ENCODE results near the gene FGF8. TPM values are rescaled to one million over a fixed set of nuclear protein-coding genes. Genes with fewer than 3 reads are reported as not detected.

The FGF8 gene
- total and polyA plus RNA-seq, 4 donors = 0.42 TPM; not detected in 3

DNA sequence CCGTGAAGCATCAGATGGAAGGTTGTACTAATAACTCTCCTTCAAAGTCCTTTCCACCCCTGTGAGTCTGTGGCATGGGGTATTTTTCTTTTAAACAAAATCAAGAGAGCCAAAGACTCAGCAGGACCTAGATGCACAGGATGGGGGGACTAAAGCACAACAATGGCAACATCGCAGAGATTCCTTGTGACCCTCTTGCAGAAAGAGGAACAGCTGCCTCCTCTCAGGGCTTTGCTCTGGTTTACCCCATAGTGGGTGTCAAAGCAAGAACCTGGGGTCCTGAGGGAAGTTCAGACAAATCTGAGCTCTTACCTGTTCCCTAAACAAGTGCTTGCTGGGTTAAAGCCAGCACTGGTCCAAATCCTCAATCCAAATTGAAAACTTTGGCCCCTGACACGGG is 39.2 kb downstream of the FGF8 start:
- H3K4me1 ChIP-seq (ENCODE audit: control insufficient read depth in 4 of 4, insufficient read depth in 4 of 4, low read length in 3 of 4) = no peaks in the 10 kb centered on the region
- H3K27me3 ChIP-seq (ENCODE audit: control insufficient read depth in 4 of 4, insufficient read depth in 4 of 4, low read length in 3 of 4) = no peaks in the 10 kb centered on the region
- no peaks in the 10 kb centered on the region for H3K36me3 ChIP-seq (ENCODE audit: control insufficient read depth in 4 of 4, insufficient read depth in 3 of 4, low read depth in 1 of 4, low read length in 3 of 4)
- H3K9me3 ChIP-seq (ENCODE audit: control insufficient read depth in 4 of 4, low read length in 3 of 4) = no peaks in the 10 kb centered on the region
- WGBS = 74% methylated on average over 3 of the region's 3 CpGs
- no peak for DNase-seq (ENCODE audit: low spot score)
- TF ChIP-seq GABPA (IDR thresholded peaks at IDR 0.05 in 1 of 2, conservative IDR thresholded peaks at IDR 0.05 in 1 of 2) (no peak), RAD21 (IDR thresholded peaks at IDR 0.05) (no peak), NR2F2 (IDR thresholded peaks at IDR 0.05) (no peak), RXRA (IDR thresholded peaks at IDR 0.05) (no peak), EGR1 (IDR thresholded peaks at IDR 0.05; ENCODE audit: low read depth in 2 of 2) (no peak), HNF4A (conservative IDR thresholded peaks at IDR 0.05) (no peak)
- TF ChIP-seq, protein P1, sequence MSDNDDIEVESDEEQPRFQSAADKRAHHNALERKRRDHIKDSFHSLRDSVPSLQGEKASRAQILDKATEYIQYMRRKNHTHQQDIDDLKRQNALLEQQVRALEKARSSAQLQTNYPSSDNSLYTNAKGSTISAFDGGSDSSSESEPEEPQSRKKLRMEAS (IDR thresholded peaks at IDR 0.05) = no peak
- TF ChIP-seq, protein P2, sequence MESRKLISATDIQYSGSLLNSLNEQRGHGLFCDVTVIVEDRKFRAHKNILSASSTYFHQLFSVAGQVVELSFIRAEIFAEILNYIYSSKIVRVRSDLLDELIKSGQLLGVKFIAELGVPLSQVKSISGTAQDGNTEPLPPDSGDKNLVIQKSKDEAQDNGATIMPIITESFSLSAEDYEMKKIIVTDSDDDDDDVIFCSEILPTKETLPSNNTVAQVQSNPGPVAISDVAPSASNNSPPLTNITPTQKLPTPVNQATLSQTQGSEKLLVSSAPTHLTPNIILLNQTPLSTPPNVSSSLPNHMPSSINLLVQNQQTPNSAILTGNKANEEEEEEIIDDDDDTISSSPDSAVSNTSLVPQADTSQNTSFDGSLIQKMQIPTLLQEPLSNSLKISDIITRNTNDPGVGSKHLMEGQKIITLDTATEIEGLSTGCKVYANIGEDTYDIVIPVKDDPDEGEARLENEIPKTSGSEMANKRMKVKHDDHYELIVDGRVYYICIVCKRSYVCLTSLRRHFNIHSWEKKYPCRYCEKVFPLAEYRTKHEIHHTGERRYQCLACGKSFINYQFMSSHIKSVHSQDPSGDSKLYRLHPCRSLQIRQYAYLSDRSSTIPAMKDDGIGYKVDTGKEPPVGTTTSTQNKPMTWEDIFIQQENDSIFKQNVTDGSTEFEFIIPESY (IDR thresholded peaks at IDR 0.05) = no peak
- no peak overlapping the region for H3K9ac ChIP-seq (ENCODE audit: low read depth in 1 of 2, low read length in 2 of 2)
- no peak overlapping the region for H3K27ac ChIP-seq (ENCODE audit: low read depth in 1 of 2, low read length in 2 of 2)
- H3K4me3 ChIP-seq (ENCODE audit: low read depth in 1 of 3, low read length in 3 of 3) = no peak overlapping the region

GRCh38 chr10:101732096-101732495 is 43.8 kb downstream of the FGF8 start:
- H3K4me3 ChIP-seq (ENCODE audit: low read depth in 1 of 3, low read length in 3 of 3) = no peak overlapping the region
- no peak overlapping the region for H3K27ac ChIP-seq (ENCODE audit: low read depth in 1 of 2, low read length in 2 of 2)
- no peaks in the 10 kb centered on the region for H3K4me1 ChIP-seq (ENCODE audit: control insufficient read depth in 4 of 4, insufficient read depth in 4 of 4, low read length in 3 of 4)
- WGBS = 84% methylated on average over 1 of the region's 1 CpG
- no peaks in the 10 kb centered on the region for H3K36me3 ChIP-seq (ENCODE audit: control insufficient read depth in 4 of 4, insufficient read depth in 3 of 4, low read depth in 1 of 4, low read length in 3 of 4)
- no peak for DNase-seq (ENCODE audit: low spot score)
- TF ChIP-seq HNF4A (conservative IDR thresholded peaks at IDR 0.05) (no peak), FOXA2 (IDR thresholded peaks at IDR 0.05) (no peak), NR2F2 (IDR thresholded peaks at IDR 0.05) (no peak), TAF1 (conservative IDR thresholded peaks at IDR 0.05) (no peak), JUND (IDR thresholded peaks at IDR 0.05) (no peak), EGR1 (IDR thresholded peaks at IDR 0.05; ENCODE audit: low read depth in 2 of 2) (no peak), RAD21 (IDR thresholded peaks at IDR 0.05) (no peak), SP1 (IDR thresholded peaks at IDR 0.05) (no peak), YY1 (IDR thresholded peaks at IDR 0.05) (no peak), FOXA1 (IDR thresholded peaks at IDR 0.05) (no peak), GABPA (IDR thresholded peaks at IDR 0.05 in 1 of 2, conservative IDR thresholded peaks at IDR 0.05 in 1 of 2) (no peak), RXRA (IDR thresholded peaks at IDR 0.05) (no peak), HNF4G (IDR thresholded peaks at IDR 0.05) (no peak)
- TF ChIP-seq, protein P3, sequence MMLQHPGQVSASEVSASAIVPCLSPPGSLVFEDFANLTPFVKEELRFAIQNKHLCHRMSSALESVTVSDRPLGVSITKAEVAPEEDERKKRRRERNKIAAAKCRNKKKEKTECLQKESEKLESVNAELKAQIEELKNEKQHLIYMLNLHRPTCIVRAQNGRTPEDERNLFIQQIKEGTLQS (IDR thresholded peaks at IDR 0.05) = no peak
- TF ChIP-seq, protein P2 (IDR thresholded peaks at IDR 0.05) = no peak
- TF ChIP-seq, protein P4, sequence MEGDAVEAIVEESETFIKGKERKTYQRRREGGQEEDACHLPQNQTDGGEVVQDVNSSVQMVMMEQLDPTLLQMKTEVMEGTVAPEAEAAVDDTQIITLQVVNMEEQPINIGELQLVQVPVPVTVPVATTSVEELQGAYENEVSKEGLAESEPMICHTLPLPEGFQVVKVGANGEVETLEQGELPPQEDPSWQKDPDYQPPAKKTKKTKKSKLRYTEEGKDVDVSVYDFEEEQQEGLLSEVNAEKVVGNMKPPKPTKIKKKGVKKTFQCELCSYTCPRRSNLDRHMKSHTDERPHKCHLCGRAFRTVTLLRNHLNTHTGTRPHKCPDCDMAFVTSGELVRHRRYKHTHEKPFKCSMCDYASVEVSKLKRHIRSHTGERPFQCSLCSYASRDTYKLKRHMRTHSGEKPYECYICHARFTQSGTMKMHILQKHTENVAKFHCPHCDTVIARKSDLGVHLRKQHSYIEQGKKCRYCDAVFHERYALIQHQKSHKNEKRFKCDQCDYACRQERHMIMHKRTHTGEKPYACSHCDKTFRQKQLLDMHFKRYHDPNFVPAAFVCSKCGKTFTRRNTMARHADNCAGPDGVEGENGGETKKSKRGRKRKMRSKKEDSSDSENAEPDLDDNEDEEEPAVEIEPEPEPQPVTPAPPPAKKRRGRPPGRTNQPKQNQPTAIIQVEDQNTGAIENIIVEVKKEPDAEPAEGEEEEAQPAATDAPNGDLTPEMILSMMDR (IDR thresholded peaks at IDR 0.05; ENCODE audit: low read depth, low read length, missing input control) = no peak
- TF ChIP-seq, protein P5, sequence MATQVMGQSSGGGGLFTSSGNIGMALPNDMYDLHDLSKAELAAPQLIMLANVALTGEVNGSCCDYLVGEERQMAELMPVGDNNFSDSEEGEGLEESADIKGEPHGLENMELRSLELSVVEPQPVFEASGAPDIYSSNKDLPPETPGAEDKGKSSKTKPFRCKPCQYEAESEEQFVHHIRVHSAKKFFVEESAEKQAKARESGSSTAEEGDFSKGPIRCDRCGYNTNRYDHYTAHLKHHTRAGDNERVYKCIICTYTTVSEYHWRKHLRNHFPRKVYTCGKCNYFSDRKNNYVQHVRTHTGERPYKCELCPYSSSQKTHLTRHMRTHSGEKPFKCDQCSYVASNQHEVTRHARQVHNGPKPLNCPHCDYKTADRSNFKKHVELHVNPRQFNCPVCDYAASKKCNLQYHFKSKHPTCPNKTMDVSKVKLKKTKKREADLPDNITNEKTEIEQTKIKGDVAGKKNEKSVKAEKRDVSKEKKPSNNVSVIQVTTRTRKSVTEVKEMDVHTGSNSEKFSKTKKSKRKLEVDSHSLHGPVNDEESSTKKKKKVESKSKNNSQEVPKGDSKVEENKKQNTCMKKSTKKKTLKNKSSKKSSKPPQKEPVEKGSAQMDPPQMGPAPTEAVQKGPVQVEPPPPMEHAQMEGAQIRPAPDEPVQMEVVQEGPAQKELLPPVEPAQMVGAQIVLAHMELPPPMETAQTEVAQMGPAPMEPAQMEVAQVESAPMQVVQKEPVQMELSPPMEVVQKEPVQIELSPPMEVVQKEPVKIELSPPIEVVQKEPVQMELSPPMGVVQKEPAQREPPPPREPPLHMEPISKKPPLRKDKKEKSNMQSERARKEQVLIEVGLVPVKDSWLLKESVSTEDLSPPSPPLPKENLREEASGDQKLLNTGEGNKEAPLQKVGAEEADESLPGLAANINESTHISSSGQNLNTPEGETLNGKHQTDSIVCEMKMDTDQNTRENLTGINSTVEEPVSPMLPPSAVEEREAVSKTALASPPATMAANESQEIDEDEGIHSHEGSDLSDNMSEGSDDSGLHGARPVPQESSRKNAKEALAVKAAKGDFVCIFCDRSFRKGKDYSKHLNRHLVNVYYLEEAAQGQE (IDR thresholded peaks at IDR 0.05) = no peak
- TF ChIP-seq, protein P1 (IDR thresholded peaks at IDR 0.05) = no peak
- no peak overlapping the region for H3K9ac ChIP-seq (ENCODE audit: low read depth in 1 of 2, low read length in 2 of 2)
- H3K27me3 ChIP-seq (ENCODE audit: control insufficient read depth in 4 of 4, insufficient read depth in 4 of 4, low read length in 3 of 4) = no peaks in the 10 kb centered on the region
- no peaks in the 10 kb centered on the region for H3K9me3 ChIP-seq (ENCODE audit: control insufficient read depth in 4 of 4, low read length in 3 of 4)

Measured in liver (tissue), 9 donors.